Neural crest cell (in vitro differentiated cells): ENCODE results near the gene PPM1L. TPM values are rescaled to one million over a fixed set of nuclear protein-coding genes. Genes with fewer than 3 reads are reported as not detected.

Source experiments
- DNase-seq: peaks from one replicate; pipeline ENCODE4 v3.0.0; 2021; ENCODE audit warnings: low read depth, mixed read lengths, low spot score
- H3K27ac Mint-ChIP-seq: one replicate; pipeline ENCODE4 v1.8.0; 2021; ENCODE audit warnings: mild to moderate bottlenecking, mixed read lengths; ENCODE audit not compliant: unreplicated experiment
- H3K27me3 Mint-ChIP-seq: 2 replicates; pipeline ENCODE4 v1.8.0; 2021; ENCODE audit warnings: low read depth, mild to moderate bottlenecking, mixed read lengths
- H3K36me3 Mint-ChIP-seq: 2 replicates; pipeline ENCODE4 v1.8.0; 2021; ENCODE audit warnings: low read depth, mild to moderate bottlenecking, mixed read lengths
- H3K4me1 Mint-ChIP-seq: 2 replicates; pipeline ENCODE4 v1.8.0; 2021; ENCODE audit warnings: mixed read lengths
- H3K4me3 Mint-ChIP-seq: one replicate; pipeline ENCODE4 v1.8.0; 2021; ENCODE audit warnings: mild to moderate bottlenecking, mixed read lengths
- H3K9me3 Mint-ChIP-seq: 2 replicates; pipeline ENCODE4 v1.8.0; 2021; ENCODE audit warnings: mixed read lengths
- CTCF ChIP-seq: fragments of 200-600 bp; sonication (generic); conservative IDR thresholded peaks from 2 replicates; pipeline ENCODE4 v1.5.0; 2021; ENCODE audit warnings: antibody characterized with exemption, mild to moderate bottlenecking
- total RNA-seq: library from RNA; stranded (reverse); gene quantifications from 2 replicates; pipeline ENCODE4 v1.2.1, GENCODE V29; 2021

The PPM1L gene
- total RNA-seq, 1 donor from 2014 or later: 34.3 TPM

- peaks cover 12% of the 10 kb centered on the region for H3K9me3 Mint-ChIP-seq
- peaks cover 2% of the 10 kb centered on the region for H3K27me3 Mint-ChIP-seq
- H3K4me1 Mint-ChIP-seq: no peaks in the 10 kb centered on the region
- no peak overlapping the region for H3K4me3 Mint-ChIP-seq
- no peak for TF ChIP-seq CTCF
- no peaks in the 10 kb centered on the region for H3K36me3 Mint-ChIP-seq
- H3K27ac Mint-ChIP-seq: no peak overlapping the region
- DNase-seq: no peak
Measured at GRCh38 chr3:160720123-160720746, 35.8 kb upstream of the PPM1L start.

GRCh38 chr3:160722331-160722730 lies 33.7 kb upstream of the PPM1L start:
- peaks cover 2% of the 10 kb centered on the region for H3K27me3 Mint-ChIP-seq
- no peak for DNase-seq
- TF ChIP-seq CTCF: no peak
- no peaks in the 10 kb centered on the region for H3K4me1 Mint-ChIP-seq
- H3K4me3 Mint-ChIP-seq: no peak overlapping the region
- no peak overlapping the region for H3K27ac Mint-ChIP-seq
- no peaks in the 10 kb centered on the region for H3K36me3 Mint-ChIP-seq
- peaks cover 13% of the 10 kb centered on the region for H3K9me3 Mint-ChIP-seq

GRCh38 chr3:160725338-160725737 lies 30.7 kb upstream of the PPM1L start:
- no peak for TF ChIP-seq CTCF
- Mint-ChIP-seq H3K4me1 (no peaks in the 10 kb centered on the region), H3K4me3 (no peak overlapping the region), H3K9me3 (peaks cover 13% of the 10 kb centered on the region), H3K27me3 (peaks cover 2% of the 10 kb centered on the region), H3K27ac (no peak overlapping the region), H3K36me3 (no peaks in the 10 kb centered on the region)
- no peak for DNase-seq

GRCh38 chr3:160735826-160736225 lies 20.2 kb upstream of the PPM1L start:
- Mint-ChIP-seq H3K36me3 (no peaks in the 10 kb centered on the region), H3K9me3 (no peaks in the 10 kb centered on the region), H3K27ac (no peak overlapping the region), H3K4me3 (no peak overlapping the region), H3K4me1 (no peaks in the 10 kb centered on the region), H3K27me3 (no peaks in the 10 kb centered on the region)
- TF ChIP-seq CTCF: no peak
- DNase-seq: no peak

- no peak overlapping the region for H3K4me3 Mint-ChIP-seq
- H3K27me3 Mint-ChIP-seq: peaks cover 3% of the 10 kb centered on the region
- no peaks in the 10 kb centered on the region for H3K4me1 Mint-ChIP-seq
- TF ChIP-seq CTCF: no peak
- H3K9me3 Mint-ChIP-seq: no peaks in the 10 kb centered on the region
- H3K36me3 Mint-ChIP-seq: no peaks in the 10 kb centered on the region
- no peak for DNase-seq
- H3K27ac Mint-ChIP-seq: no peak overlapping the region
Measured at GRCh38 chr3:160738048-160738447, 18.0 kb upstream of the PPM1L start.
